ENCODE measurements around the gene CSTA. TPM values are rescaled to one million over a fixed set of nuclear protein-coding genes. Genes with fewer than 3 reads are reported as not detected.

Gene CSTA
- total and polyA plus RNA-seq, 2 of the 13 experiments (the other 11 are each of a cell fraction or from before 2014, with no cell fraction given): 3.9 to 11.0 TPM

GRCh38 chr3:122343654-122344053, 18.6 kb downstream of the CSTA start:
- CTCF ChIA-PET (ENCODE audit: low intra/inter-chr PET ratio, low total read pairs): no interaction called here
- 60% methylated on average over 2 of the region's 2 CpGs for WGBS (ENCODE audit: low lambda C conversion rate)

DNA sequence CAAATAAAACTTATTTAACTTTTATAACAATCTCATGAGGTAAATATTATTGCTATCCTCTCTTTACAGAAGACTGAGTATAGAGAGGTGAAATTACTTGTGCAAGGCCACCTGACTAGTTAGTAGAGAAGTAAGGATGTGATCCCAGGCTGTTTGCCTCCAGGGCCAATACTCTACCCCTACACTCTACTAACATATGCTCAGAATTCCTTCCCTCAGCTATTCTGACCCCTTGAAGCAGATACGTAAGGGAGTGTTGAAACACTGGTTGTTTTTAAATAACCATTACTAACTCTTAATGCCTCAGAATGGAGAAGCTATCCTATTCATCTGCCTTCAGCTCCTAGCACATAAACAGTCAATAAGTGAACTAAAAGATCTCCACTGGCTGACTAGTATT, 24.1 kb downstream of the CSTA start:
- H3K79me2 ChIP-seq (ENCODE audit: insufficient read depth, low read length): no peaks in the 10 kb centered on the region
- DNase-seq (ENCODE audit: low spot score) (no peak), FAIRE-seq (no peak), ATAC-seq (no peak)
- WGBS (ENCODE audit: low lambda C conversion rate): 88% methylated on average over 1 of the region's 1 CpG
- no TSS peak for BruUV-seq (replicated peaks)
- H3K4me3 ChIP-seq (replicated peaks in 1 of 3; ENCODE audit: insufficient read depth in 1 of 3, low read depth in 2 of 3, low read length in 3 of 3): no peak overlapping the region
- ChIA-PET CTCF (ENCODE audit: low intra/inter-chr PET ratio, low total read pairs) (no interaction called here), POLR2A (interaction anchor here (1.2 kb wide), 1 partner anchor 35 kb away, joined by 3 read pairs; the partner anchor contains the start of gene FAM162A)
- H3K36me3 ChIP-seq (replicated peaks in 1 of 2; ENCODE audit: control insufficient read depth in 1 of 2, insufficient read depth in 2 of 2, low read length in 2 of 2): no peaks in the 10 kb centered on the region
- H2AFZ ChIP-seq (ENCODE audit: low read length): no peak overlapping the region
- H3K27me3 ChIP-seq (ENCODE audit: control insufficient read depth in 1 of 2, insufficient read depth in 2 of 2, low read length in 2 of 2): no peaks in the 10 kb centered on the region
- no peak for TF ChIP-seq SP4 (CRISPR knock-in tag; IDR thresholded peaks at IDR 0.05)
- TF ChIP-seq ZNF552 (CRISPR knock-in tag; IDR thresholded peaks at IDR 0.05; ENCODE audit: borderline replicate concordance): no peak
- TF ChIP-seq BORCS8-MEF2B (CRISPR knock-in tag; IDR thresholded peaks at IDR 0.05): no peak
- TF ChIP-seq ZNF10 (CRISPR knock-in tag; IDR thresholded peaks at IDR 0.05; ENCODE audit: borderline replicate concordance, low read depth): no peak
- no peak for TF ChIP-seq PLRG1 (conservative IDR thresholded peaks at IDR 0.05)
- no peaks in the 10 kb centered on the region for H3K4me1 ChIP-seq (ENCODE audit: insufficient read depth, low read length)
- in situ Hi-C loops (cut with HindIII; ENCODE audit: extremely low pct_ligation_motif_present, low pct_unique_long_range_greater_than_20kb) (no loop called here), intact Hi-C loops (cut with micrococcal nuclease; ENCODE audit: unreplicated experiment) (no loop called here)
- H3K9me3 ChIP-seq (ENCODE audit: low read length): no peaks in the 10 kb centered on the region
- no peak overlapping the region for H3K4me2 ChIP-seq (ENCODE audit: low read depth, low read length)
- no peak overlapping the region for H3K9ac ChIP-seq (ENCODE audit: insufficient read depth, low read depth, low read length)
- H4K20me1 ChIP-seq (ENCODE audit: insufficient read depth, low read length): no peaks in the 10 kb centered on the region
- H3K27ac ChIP-seq (ENCODE audit: extremely low read length, insufficient read depth, low read length): no peak overlapping the region

More at GRCh38 chr3:122343654-122344053, 18.6 kb downstream of the CSTA start:
- Histone ChIP-seq H3K36me3 (replicated peaks in 1 of 2; ENCODE audit: control insufficient read depth in 1 of 2, insufficient read depth in 2 of 2, low read length in 2 of 2) (no peaks in the 10 kb centered on the region), H3K9me3 (ENCODE audit: low read length) (no peaks in the 10 kb centered on the region), H3K27me3 (ENCODE audit: control insufficient read depth in 1 of 2, insufficient read depth in 2 of 2, low read length in 2 of 2) (no peaks in the 10 kb centered on the region), H4K20me1 (ENCODE audit: insufficient read depth, low read length) (no peaks in the 10 kb centered on the region), H3K4me3 (replicated peaks in 1 of 3; ENCODE audit: insufficient read depth in 1 of 3, low read depth in 2 of 3, low read length in 3 of 3) (no peak overlapping the region), H2AFZ (ENCODE audit: low read length) (no peak overlapping the region), H3K27ac (ENCODE audit: extremely low read length, insufficient read depth, low read length) (no peak overlapping the region), H3K4me1 (ENCODE audit: insufficient read depth, low read length) (no peaks in the 10 kb centered on the region), H3K79me2 (ENCODE audit: insufficient read depth, low read length) (no peaks in the 10 kb centered on the region), H3K4me2 (ENCODE audit: low read depth, low read length) (no peak overlapping the region), H3K9ac (ENCODE audit: insufficient read depth, low read depth, low read length) (no peak overlapping the region)
- BruUV-seq (replicated peaks): no TSS peak
- POLR2A ChIA-PET: no interaction called here
- intact Hi-C loops (cut with micrococcal nuclease; ENCODE audit: unreplicated experiment) (no loop called here), in situ Hi-C loops (cut with HindIII; ENCODE audit: extremely low pct_ligation_motif_present, low pct_unique_long_range_greater_than_20kb) (no loop called here)
- no peak for FAIRE-seq
- ATAC-seq: no peak
- DNase-seq (ENCODE audit: low spot score): no peak
- TF ChIP-seq MAFG (CRISPR knock-in tag; IDR thresholded peaks at IDR 0.05): no peak

Measured in HepG2 (cell line).